ENCODE data around the gene RTP1. TPM values are rescaled to one million over a fixed set of nuclear protein-coding genes. Genes with fewer than 3 reads are reported as not detected.

RTP1 gene
- total RNA-seq, 1 donor from 2014 or later: not detected

- Mint-ChIP-seq H3K27ac (no peak overlapping the region), H3K9me3 (peaks cover 4% of the 10 kb centered on the region), H3K4me3 (no peak overlapping the region), H3K36me3 (no peaks in the 10 kb centered on the region), H3K27me3 (ENCODE audit: low read depth) (peaks cover 20% of the 10 kb centered on the region), H3K4me1 (no peaks in the 10 kb centered on the region)
- TF ChIP-seq CTCF (IDR thresholded peaks at IDR 0.05; ENCODE audit: unreplicated experiment): no peak
- DNase-seq (ENCODE audit: low spot score in 2 of 2, unreplicated experiment in 2 of 2): no peak
These were observed 15.4 kb downstream of the RTP1 start for GRCh38 chr3:187212705-187213104.

GRCh38 chr3:187213616-187214015 lies 16.3 kb downstream of the RTP1 start:
- H3K4me3 Mint-ChIP-seq: no peak overlapping the region
- no peaks in the 10 kb centered on the region for H3K9me3 Mint-ChIP-seq
- H3K36me3 Mint-ChIP-seq: no peaks in the 10 kb centered on the region
- DNase-seq (ENCODE audit: low spot score in 2 of 2, unreplicated experiment in 2 of 2): no peak
- TF ChIP-seq CTCF (IDR thresholded peaks at IDR 0.05; ENCODE audit: unreplicated experiment): no peak
- H3K27me3 Mint-ChIP-seq (ENCODE audit: low read depth): peaks cover 17% of the 10 kb centered on the region
- H3K27ac Mint-ChIP-seq: no peak overlapping the region
- no peaks in the 10 kb centered on the region for H3K4me1 Mint-ChIP-seq

- no peak for DNase-seq (ENCODE audit: low spot score in 2 of 2, unreplicated experiment in 2 of 2)
- Mint-ChIP-seq H3K9me3 (no peaks in the 10 kb centered on the region), H3K4me3 (no peak overlapping the region), H3K4me1 (no peaks in the 10 kb centered on the region), H3K36me3 (no peaks in the 10 kb centered on the region), H3K27me3 (ENCODE audit: low read depth) (peaks cover 17% of the 10 kb centered on the region), H3K27ac (no peak overlapping the region)
- no peak for TF ChIP-seq CTCF (IDR thresholded peaks at IDR 0.05; ENCODE audit: unreplicated experiment)
These were observed 18.2 kb downstream of the RTP1 start for GRCh38 chr3:187215460-187215859.

GRCh38 chr3:187222801-187223200 lies 25.5 kb downstream of the RTP1 start:
- no peak overlapping the region for H3K27ac Mint-ChIP-seq
- H3K27me3 Mint-ChIP-seq (ENCODE audit: low read depth): peaks cover 7% of the 10 kb centered on the region
- no peaks in the 10 kb centered on the region for H3K4me1 Mint-ChIP-seq
- H3K9me3 Mint-ChIP-seq: no peaks in the 10 kb centered on the region
- H3K36me3 Mint-ChIP-seq: no peaks in the 10 kb centered on the region
- TF ChIP-seq CTCF (IDR thresholded peaks at IDR 0.05; ENCODE audit: unreplicated experiment): no peak
- H3K4me3 Mint-ChIP-seq: no peak overlapping the region
- no peak for DNase-seq (ENCODE audit: low spot score in 2 of 2, unreplicated experiment in 2 of 2)

GRCh38 chr3:187223799-187224198 lies 26.5 kb downstream of the RTP1 start:
- Mint-ChIP-seq H3K27me3 (ENCODE audit: low read depth) (peaks cover 9% of the 10 kb centered on the region), H3K4me1 (no peaks in the 10 kb centered on the region), H3K27ac (no peak overlapping the region), H3K9me3 (no peaks in the 10 kb centered on the region), H3K36me3 (no peaks in the 10 kb centered on the region), H3K4me3 (no peak overlapping the region)
- no peak for TF ChIP-seq CTCF (IDR thresholded peaks at IDR 0.05; ENCODE audit: unreplicated experiment)
- no peak for DNase-seq (ENCODE audit: low spot score in 2 of 2, unreplicated experiment in 2 of 2)

GRCh38 chr3:187227658-187228258 lies 30.5 kb downstream of the RTP1 start:
- no peak overlapping the region for H3K27ac Mint-ChIP-seq
- TF ChIP-seq CTCF (IDR thresholded peaks at IDR 0.05; ENCODE audit: unreplicated experiment): no peak
- DNase-seq (ENCODE audit: low spot score in 2 of 2, unreplicated experiment in 2 of 2): no peak
- no peak overlapping the region for H3K4me3 Mint-ChIP-seq
- H3K36me3 Mint-ChIP-seq: no peaks in the 10 kb centered on the region
- H3K27me3 Mint-ChIP-seq (ENCODE audit: low read depth): peaks cover 16% of the 10 kb centered on the region
- H3K4me1 Mint-ChIP-seq: no peaks in the 10 kb centered on the region
- H3K9me3 Mint-ChIP-seq: no peaks in the 10 kb centered on the region

All from mesothelial cell of epicardium (in vitro differentiated cells).